Measurements from ENCODE around the gene HOXB5.

- TF ChIP-seq CTCF (IDR thresholded peaks at IDR 0.05) (no peak), POLR2A (IDR thresholded peaks at IDR 0.05) (no peak)
Measured at GRCh38 chr17:48586355-48587258, 7.0 kb downstream of the HOXB5 start.

Measured in testis (tissue), 2 donors.